CD8-positive, alpha-beta memory T cell (primary cell): ENCODE measurements around the gene MYO15B. TPM values are rescaled to one million over a fixed set of nuclear protein-coding genes. Genes with fewer than 3 reads are reported as not detected.

ENCODE experiments used
- CTCF ChIA-PET: fragments of 350-600 bp; sonication (Branson Sonifier 250); formaldehyde crosslinking; loops from one replicate; lab custom pipeline; 2021; ENCODE audit warnings: antibody characterized with exemption; lab: Charles Lee
- POLR2A ChIA-PET: fragments of 350-600 bp; sonication (Branson Sonifier 250); formaldehyde crosslinking; loops from one replicate; lab custom pipeline; 2021; ENCODE audit warnings: antibody characterized with exemption; lab: Charles Lee
- DNase-seq, 5 donors: peaks; one replicate each; pipeline versions ENCODE4 v3.0.0 to v3.0.0-alpha.2; 2020 to 2022; ENCODE audit warnings: mixed read lengths in 1 of 5
- H3K27ac ChIP-seq: one replicate; pipeline ENCODE4 v1.7.0; 2013; ENCODE audit warnings: low read depth, mild to moderate bottlenecking, low read length, moderate library complexity
- H3K27me3 ChIP-seq: 2 replicates; pipeline ENCODE4 v1.7.0; 2013; ENCODE audit warnings: low read length, mild to moderate bottlenecking; ENCODE audit not compliant: insufficient read depth, poor library complexity, severe bottlenecking
- H3K36me3 ChIP-seq: 2 replicates; pipeline ENCODE4 v1.7.0; 2013; ENCODE audit warnings: mild to moderate bottlenecking, low read length, moderate library complexity; ENCODE audit not compliant: insufficient read depth
- H3K4me1 ChIP-seq: 2 replicates; pipeline ENCODE4 v1.7.0; 2013; ENCODE audit warnings: mild to moderate bottlenecking, low read length, moderate library complexity; ENCODE audit not compliant: insufficient read depth
- H3K4me3 ChIP-seq: 2 replicates; pipeline ENCODE4 v1.7.0; 2013; ENCODE audit warnings: mild to moderate bottlenecking, low read length
- H3K9me3 ChIP-seq: 2 replicates; pipeline ENCODE4 v1.7.0; 2013; ENCODE audit warnings: mild to moderate bottlenecking, low read length
- H3K27ac Mint-ChIP-seq, 8 donors: one replicate each; pipeline ENCODE4 v1.8.0; 2020 to 2021; ENCODE audit warnings: mixed read lengths in 8 of 8, mild to moderate bottlenecking in 6 of 8, inconsistent platforms in 3 of 8, moderate library complexity in 3 of 8
- H3K27me3 Mint-ChIP-seq, 2 donors: one replicate each; pipeline ENCODE4 v1.8.0; 2020 to 2021; ENCODE audit warnings: mixed read lengths in 2 of 2, mild to moderate bottlenecking in 1 of 2, moderate library complexity in 1 of 2
- H3K36me3 Mint-ChIP-seq, 3 donors: one replicate each; pipeline ENCODE4 v1.8.0; 2020 to 2021; ENCODE audit warnings: mixed read lengths in 3 of 3, inconsistent platforms in 1 of 3, mild to moderate bottlenecking in 1 of 3
- H3K4me1 Mint-ChIP-seq, 3 donors: one replicate each; pipeline ENCODE4 v1.8.0; 2020 to 2021; ENCODE audit warnings: mixed read lengths in 3 of 3, inconsistent platforms in 1 of 3, mild to moderate bottlenecking in 1 of 3
- H3K4me3 Mint-ChIP-seq, 7 donors: one replicate each; pipeline ENCODE4 v1.8.0; 2020 to 2021; ENCODE audit warnings: mixed read lengths in 7 of 7, mild to moderate bottlenecking in 6 of 7, moderate library complexity in 4 of 7, inconsistent platforms in 2 of 7
- H3K9me3 Mint-ChIP-seq, 5 donors: one replicate each; pipeline ENCODE4 v1.8.0; 2020 to 2022; ENCODE audit warnings: mixed read lengths in 5 of 5, mild to moderate bottlenecking in 3 of 5, moderate library complexity in 2 of 5, inconsistent platforms in 1 of 5
- polyA plus RNA-seq: library from polyadenylated mRNA; unstranded; fragments of 300-500 nt; fragmentation: Illumina TruSeq; gene quantifications from one replicate; pipeline ENCODE4 v1.2.3, GENCODE V29; 2021
- total RNA-seq, 2 experiments: library from RNA; stranded (reverse); gene quantifications; one replicate each; pipeline ENCODE4 v1.2.3, GENCODE V29; 2021

The MYO15B gene
- total and polyA plus RNA-seq, 3 experiments from 2014 or later, result 1.6 to 33.3 (median 26.1) TPM

- Histone ChIP-seq H3K36me3 (peaks cover 25% of the 10 kb centered on the region), H3K27me3 (no peaks in the 10 kb centered on the region), H3K9me3 (no peaks in the 10 kb centered on the region), H3K4me3 (peak overlapping the region; percentile 35), H3K27ac (peak overlapping the region; percentile 96), H3K4me1 (peaks cover 28% of the 10 kb centered on the region)
- ChIA-PET POLR2A (interaction anchor here (0.6 to 1.3 kb wide), 4 partner anchors 99 to 405 kb away, joined by 3 to 4 read pairs (median 4); partner anchors contain the start of genes GALK1 and GGA3), CTCF (interaction anchor here (0.6 to 2.8 kb wide), 8 partner anchors 10 to 191 kb away, joined by 3 to 12 read pairs (median 3); no protein-coding TSS in a partner anchor)
- Mint-ChIP-seq H3K27me3 (no peaks in the 10 kb centered on the region), H3K4me1 (peaks cover 12 to 17% (median 14%) of the 10 kb centered on the region in 3 donors), H3K36me3 (peaks cover 8 to 47% (median 20%) of the 10 kb centered on the region in 3 donors), H3K27ac (peak overlapping the region in 3 of 8 donors; percentile 53 to 76 (median 75)), H3K9me3 (no peaks in the 10 kb centered on the region), H3K4me3 (peak overlapping the region in 5 of 7 donors; percentile 23 to 68 (median 51))
- DNase-seq, result no peak
These were observed 78.4 kb downstream of the MYO15B start for GRCh38 chr17:75665981-75666380.

GRCh38 chr17:75666959-75667790 is 79.6 kb downstream of the MYO15B start, which contains the start of the genes RECQL5 and SAP30BP:
RECQL5 (minus strand) TSS chr17:75667154; CDS start chr17:75666557, 597 bp downstream.
SAP30BP (plus strand) TSS chr17:75667338; CDS start chr17:75667373, 35 bp downstream.
- Histone ChIP-seq H3K9me3 (no peaks in the 10 kb centered on the region), H3K27ac (peak within 1 kb of the TSS; percentile 96), H3K36me3 (peaks cover 27% of the 10 kb centered on the region), H3K4me3 (peak within 1 kb of the TSS; percentile 98), H3K27me3 (no peaks in the 10 kb centered on the region), H3K4me1 (peaks cover 28% of the 10 kb centered on the region)
- ChIA-PET CTCF (interaction anchor here (0.8 to 2.8 kb wide), 7 partner anchors 11 to 192 kb away, joined by 3 to 12 read pairs (median 3); no protein-coding TSS in a partner anchor), POLR2A (interaction anchor here (0.5 to 1.7 kb wide), 10 partner anchors 10 to 1014 kb away, joined by 3 to 4 read pairs (median 4); partner anchors contain the start of genes GALK1, GGA3 and TSEN54)
- peaks cover 7 to 50% (median 15%) of the 10 kb centered on the region in 3 donors for H3K36me3 Mint-ChIP-seq
- peak within 1 kb of the TSS in 5 of 7 donors; percentile 23 to 68 (median 51) for H3K4me3 Mint-ChIP-seq
- peaks cover 16 to 21% (median 20%) of the 10 kb centered on the region in 3 donors for H3K4me1 Mint-ChIP-seq
- no peaks in the 10 kb centered on the region for H3K9me3 Mint-ChIP-seq
- DNase-seq, result peak; percentile 94 to 99 (median 97)
- no peaks in the 10 kb centered on the region for H3K27me3 Mint-ChIP-seq
- peak within 1 kb of the TSS in 3 of 8 donors; percentile 53 to 76 (median 75) for H3K27ac Mint-ChIP-seq

DNA sequence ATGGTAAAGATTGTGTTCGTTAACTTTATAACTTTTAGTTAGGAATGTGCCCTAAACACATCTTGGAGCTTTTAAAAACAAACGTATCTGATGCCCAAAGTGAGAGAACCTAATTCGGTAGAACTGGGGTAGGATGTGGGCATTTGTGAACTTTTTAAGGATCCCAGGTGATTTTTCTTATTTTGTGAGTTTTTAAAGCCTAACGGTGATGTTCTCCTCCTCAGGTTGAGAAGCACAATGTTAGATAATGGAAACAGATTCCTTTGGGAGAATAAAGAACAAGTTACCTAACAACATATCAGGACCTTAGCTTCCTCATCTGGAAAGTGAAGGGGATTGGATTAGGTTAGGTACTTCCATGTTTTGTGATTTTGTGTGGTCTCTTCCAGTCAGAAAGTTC is 80.2 kb downstream of the MYO15B start:
- Histone ChIP-seq H3K27me3 (no peaks in the 10 kb centered on the region), H3K4me1 (peaks cover 28% of the 10 kb centered on the region), H3K27ac (peak overlapping the region; percentile 96), H3K36me3 (peaks cover 22% of the 10 kb centered on the region), H3K9me3 (no peaks in the 10 kb centered on the region), H3K4me3 (peak overlapping the region; percentile 98)
- CTCF ChIA-PET, result interaction anchor here (0.8 to 2.8 kb wide), 2 partner anchors 81 to 86 kb away, joined by 3 to 12 read pairs; no protein-coding TSS in a partner anchor
- DNase-seq, result no peak
- Mint-ChIP-seq H3K4me1 (peaks cover 16 to 22% (median 20%) of the 10 kb centered on the region in 3 donors), H3K36me3 (peaks cover 4 to 50% (median 10%) of the 10 kb centered on the region in 3 donors), H3K4me3 (no peak overlapping the region), H3K9me3 (no peaks in the 10 kb centered on the region), H3K27ac (no peak overlapping the region), H3K27me3 (no peaks in the 10 kb centered on the region)
- POLR2A ChIA-PET, result interaction anchor here (1.0 to 1.7 kb wide), 2 partner anchors 9 to 115 kb away, joined by 4 read pairs; no protein-coding TSS in a partner anchor

GRCh38 chr17:75668489-75668888 is 80.9 kb downstream of the MYO15B start:
- CTCF ChIA-PET, result no interaction called here
- Histone ChIP-seq H3K27ac (no peak overlapping the region), H3K27me3 (no peaks in the 10 kb centered on the region), H3K4me1 (peaks cover 28% of the 10 kb centered on the region), H3K36me3 (peaks cover 28% of the 10 kb centered on the region), H3K4me3 (no peak overlapping the region), H3K9me3 (no peaks in the 10 kb centered on the region)
- peak overlapping the region in 2 of 8 donors; percentile 20 to 97 for H3K27ac Mint-ChIP-seq
- peaks cover 4 to 54% (median 10%) of the 10 kb centered on the region in 3 donors for H3K36me3 Mint-ChIP-seq
- POLR2A ChIA-PET, result no interaction called here
- H3K27me3 Mint-ChIP-seq, result no peaks in the 10 kb centered on the region
- no peak for DNase-seq
- H3K4me1 Mint-ChIP-seq, result peaks cover 16 to 22% (median 22%) of the 10 kb centered on the region in 3 donors
- no peak overlapping the region for H3K4me3 Mint-ChIP-seq
- no peaks in the 10 kb centered on the region for H3K9me3 Mint-ChIP-seq

- Mint-ChIP-seq H3K4me1 (peaks cover 15 to 25% (median 19%) of the 10 kb centered on the region in 3 donors), H3K36me3 (peaks cover 0 to 54% (median 9%) of the 10 kb centered on the region in 3 donors), H3K4me3 (peak overlapping the region in 2 of 7 donors; percentile 23 to 51), H3K27me3 (no peaks in the 10 kb centered on the region), H3K9me3 (no peaks in the 10 kb centered on the region), H3K27ac (peak overlapping the region in 2 of 8 donors; percentile 40 to 42)
- DNase-seq, result no peak
- H3K36me3 ChIP-seq, result peaks cover 33% of the 10 kb centered on the region
- H3K27me3 ChIP-seq, result no peaks in the 10 kb centered on the region
- no peaks in the 10 kb centered on the region for H3K9me3 ChIP-seq
- ChIA-PET CTCF (interaction anchor here (1.4 to 7.1 kb wide), 3 partner anchors 14 to 83 kb away, joined by 3 to 77 read pairs (median 7); no protein-coding TSS in a partner anchor), POLR2A (no interaction called here)
- H3K4me3 ChIP-seq, result no peak overlapping the region
- no peak overlapping the region for H3K27ac ChIP-seq
- H3K4me1 ChIP-seq, result peaks cover 28% of the 10 kb centered on the region
These were observed 83.3 kb downstream of the MYO15B start for GRCh38 chr17:75670868-75671267.

DNA sequence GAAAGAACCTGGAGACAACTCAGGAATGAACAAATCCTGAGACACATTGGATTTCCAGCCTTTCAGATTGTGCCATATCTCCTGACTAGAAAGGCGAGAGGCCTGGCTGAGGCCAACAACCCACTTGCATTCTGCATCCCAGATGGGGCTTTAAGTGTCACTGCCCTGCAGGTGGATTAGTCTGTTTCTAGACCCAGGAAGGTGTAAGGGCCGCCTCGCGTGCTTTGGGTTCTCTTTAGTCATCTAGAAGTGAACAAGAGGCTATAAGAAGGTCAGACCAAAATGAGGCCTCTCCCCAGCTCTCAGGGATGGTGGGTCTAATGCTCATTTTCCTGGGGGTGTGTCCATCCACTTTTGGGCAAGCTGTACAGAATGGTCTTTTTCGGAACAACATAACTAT is 84.4 kb downstream of the MYO15B start:
- Histone ChIP-seq H3K27me3 (no peaks in the 10 kb centered on the region), H3K36me3 (peaks cover 37% of the 10 kb centered on the region), H3K9me3 (no peaks in the 10 kb centered on the region), H3K4me1 (peaks cover 18% of the 10 kb centered on the region), H3K27ac (no peak overlapping the region), H3K4me3 (no peak overlapping the region)
- Mint-ChIP-seq H3K4me3 (peak overlapping the region in 1 of 7 donors; percentile 51), H3K9me3 (no peaks in the 10 kb centered on the region), H3K36me3 (peaks cover 0 to 63% (median 9%) of the 10 kb centered on the region in 3 donors), H3K4me1 (peaks cover 20 to 31% (median 23%) of the 10 kb centered on the region in 3 donors), H3K27me3 (no peaks in the 10 kb centered on the region), H3K27ac (no peak overlapping the region)
- CTCF ChIA-PET, result interaction anchor here (1.4 to 7.1 kb wide), 4 partner anchors 13 to 82 kb away, joined by 3 to 77 read pairs (median 5); no protein-coding TSS in a partner anchor
- POLR2A ChIA-PET, result no interaction called here
- no peak for DNase-seq

DNA sequence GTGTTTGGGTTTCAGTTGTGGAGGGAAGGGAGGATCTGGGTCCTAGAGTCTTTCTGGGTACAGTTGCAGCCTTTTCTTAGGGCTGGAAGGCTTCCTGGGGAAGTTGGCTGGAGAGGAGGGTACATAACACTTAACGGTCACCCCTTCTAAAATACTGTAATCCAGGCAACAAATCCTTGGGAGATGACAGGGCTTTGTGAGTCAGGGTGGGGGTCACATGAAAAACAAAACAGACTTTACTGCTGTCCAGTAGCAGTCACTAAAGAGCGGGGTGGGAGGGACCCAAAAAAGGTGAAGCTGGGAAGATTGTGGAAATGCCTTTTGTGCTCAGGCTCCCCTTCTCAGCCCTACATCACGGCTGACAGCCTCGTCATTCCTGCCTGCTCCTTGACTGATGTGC is 85.9 kb downstream of the MYO15B start:
- Mint-ChIP-seq H3K9me3 (no peaks in the 10 kb centered on the region), H3K27me3 (no peaks in the 10 kb centered on the region), H3K27ac (peak overlapping the region in 1 of 8 donors; percentile 40), H3K4me3 (peak overlapping the region in 1 of 7 donors; percentile 40), H3K36me3 (peaks cover 0 to 66% (median 6%) of the 10 kb centered on the region in 3 donors), H3K4me1 (peaks cover 21 to 36% (median 23%) of the 10 kb centered on the region in 3 donors)
- Histone ChIP-seq H3K4me1 (peaks cover 8% of the 10 kb centered on the region), H3K27me3 (no peaks in the 10 kb centered on the region), H3K27ac (no peak overlapping the region), H3K36me3 (peaks cover 37% of the 10 kb centered on the region), H3K4me3 (no peak overlapping the region), H3K9me3 (no peaks in the 10 kb centered on the region)
- DNase-seq, result no peak
- ChIA-PET POLR2A (no interaction called here), CTCF (interaction anchor here (5.4 to 7.1 kb wide), 2 partner anchors 75 to 80 kb away, joined by 17 to 77 read pairs; no protein-coding TSS in a partner anchor)
